PC-9 (cell line): ENCODE data around the gene ECI2. TPM values are rescaled to one million over a fixed set of nuclear protein-coding genes. Genes with fewer than 3 reads are reported as not detected.

Source experiments
- BruUV-seq: library from RNA; stranded (reverse); fragments of 400-500 nt; replicated peaks from 2 replicates; lab custom pipeline; 2021; lab: Mats Ljungman, UMichigan
- CTCF ChIA-PET: fragments of 300-600 bp; sonication (Branson Sonifier 250); formaldehyde crosslinking; loops from one replicate; lab custom pipeline; 2022; ENCODE audit warnings: antibody characterized with exemption; lab: Charles Lee
- POLR2A ChIA-PET: fragments of 300-600 bp; sonication (Branson Sonifier 250); formaldehyde crosslinking; loops from one replicate; lab custom pipeline; 2022; ENCODE audit warnings: antibody characterized with exemption; ENCODE audit not compliant: unreplicated experiment; lab: Charles Lee
- DNase-seq, 2 experiments: peaks; one replicate each; pipeline versions ENCODE4 v3.0.0 to v3.0.0-alpha.2; 2015 to 2022; ENCODE audit warnings: mixed read lengths in 1 of 2
- H2AFZ ChIP-seq: fragments of 200-600 bp; sonication (generic); 2 replicates; pipeline ENCODE4 v1.8.1; 2017; ENCODE audit warnings: antibody characterized with exemption
- H3F3A ChIP-seq: fragments of 200-600 bp; sonication (generic); 2 replicates; pipeline ENCODE4 v1.8.1; 2017; ENCODE audit warnings: antibody characterized with exemption, mild to moderate bottlenecking, low read depth; ENCODE audit not compliant: insufficient read depth
- H3K27ac ChIP-seq: fragments of 200-600 bp; sonication (generic); 2 replicates; pipeline ENCODE4 v1.6.1; 2016; ENCODE audit warnings: mixed run types
- H3K27me3 ChIP-seq: fragments of 200-600 bp; sonication (generic); 2 replicates; pipeline ENCODE4 v1.6.1; 2016; ENCODE audit warnings: low read depth, mixed run types; ENCODE audit not compliant: insufficient read depth
- H3K36me3 ChIP-seq: fragments of 200-600 bp; sonication (generic); 2 replicates; pipeline ENCODE4 v1.6.1; 2016; ENCODE audit warnings: low read depth, mixed run types
- H3K4me1 ChIP-seq: fragments of 200-600 bp; sonication (generic); replicated peaks from 2 replicates; pipeline ENCODE4 v1.6.1; 2016; ENCODE audit warnings: mixed run types; ENCODE audit not compliant: insufficient read depth
- H3K4me2 ChIP-seq: fragments of 200-600 bp; sonication (generic); 2 replicates; pipeline ENCODE4 v1.6.1; 2017; ENCODE audit warnings: mixed run types
- H3K4me3 ChIP-seq: fragments of 200-600 bp; sonication (generic); 2 replicates; pipeline ENCODE4 v1.6.1; 2016; ENCODE audit warnings: mixed run types
- H3K79me2 ChIP-seq: fragments of 200-600 bp; sonication (generic); 2 replicates; pipeline ENCODE4 v1.6.1; 2017; ENCODE audit warnings: low read depth, mixed run types
- H3K9me2 ChIP-seq: fragments of 200-600 bp; sonication (generic); 2 replicates; pipeline ENCODE4 v1.8.1; 2017; ENCODE audit warnings: mild to moderate bottlenecking; ENCODE audit not compliant: insufficient read depth
- H3K9me3 ChIP-seq: fragments of 200-600 bp; sonication (generic); 2 replicates; pipeline ENCODE4 v1.8.1; 2016; ENCODE audit warnings: low read depth; ENCODE audit not compliant: insufficient read depth
- H4K20me1 ChIP-seq: fragments of 200-600 bp; sonication (generic); 2 replicates; pipeline ENCODE4 v1.8.1; 2017; ENCODE audit not compliant: insufficient read depth
- EZH2 ChIP-seq: fragments of 200-600 bp; sonication (generic); IDR thresholded peaks from 2 replicates; pipeline ENCODE4 v1.8.0; 2017; ENCODE audit warnings: antibody characterized with exemption, low read depth
- intact Hi-C: fragments of 100-400 bp; cut with micrococcal nuclease; formaldehyde crosslinking; loops from one replicate; pipeline ENCODE4 v1.10.0; 2022; ENCODE audit not compliant: unreplicated experiment
- total RNA-seq: library from RNA; stranded (reverse); gene quantifications from 2 replicates; pipeline ENCODE4 v1.2.3, GENCODE V29; 2021
- TF ChIP-seq, protein P1 (sequence below): fragments of 200-600 bp; sonication (generic); conservative IDR thresholded peaks from 2 replicates; pipeline ENCODE4 v1.6.1; 2017; ENCODE audit warnings: mixed run types, antibody characterized with exemption, mild to moderate bottlenecking, moderate library complexity

ECI2 gene
- total RNA-seq, 1 experiment from 2014 or later, result 45.7 TPM

DNA sequence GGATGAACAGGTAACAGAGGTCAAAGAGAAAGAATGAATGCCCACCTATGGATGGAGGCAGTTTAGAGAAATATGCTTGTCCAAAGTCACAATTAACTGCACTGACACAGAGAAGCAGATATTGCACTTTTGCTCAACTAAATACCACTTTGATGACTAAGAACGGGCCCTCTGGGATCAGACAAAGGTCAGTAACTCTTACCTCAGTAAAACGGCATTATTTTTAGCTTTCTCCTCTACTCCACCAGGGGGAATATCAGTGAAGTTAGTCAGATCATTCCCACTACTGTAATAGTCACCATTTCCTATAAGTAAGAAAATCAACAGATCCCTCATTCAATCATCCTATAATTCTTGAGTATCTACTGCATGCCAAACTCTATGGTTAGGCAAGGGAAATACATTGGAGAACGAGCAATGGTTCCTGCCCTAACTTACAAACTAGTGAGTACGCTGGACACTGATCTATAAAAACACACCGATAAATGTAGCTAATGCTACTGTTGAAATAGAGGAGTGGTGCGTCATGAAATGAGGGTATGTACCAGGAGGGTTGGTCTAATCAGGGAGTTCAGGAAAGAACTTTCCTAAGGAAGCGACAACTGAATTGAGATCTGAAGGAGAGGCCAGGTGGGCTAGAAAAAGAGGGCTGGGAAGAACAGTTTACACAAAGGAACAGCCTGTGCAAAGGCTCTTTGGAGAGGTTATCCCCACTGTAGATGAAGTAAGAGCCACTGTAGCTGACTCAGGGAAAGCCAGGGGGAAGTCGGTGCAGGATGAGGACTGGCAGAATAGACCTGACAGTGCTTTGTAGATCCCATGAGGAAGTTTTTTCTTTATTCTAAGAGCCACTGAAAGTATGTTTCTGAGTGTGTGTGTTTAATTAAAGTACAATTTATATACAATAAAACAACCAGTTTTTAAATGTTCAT is 9.2 kb downstream of the ECI2 start:
- ChIA-PET CTCF (no interaction called here), POLR2A (interaction anchor here (0.5 kb wide), 1 partner anchor 67 kb away, joined by 5 read pairs; no protein-coding TSS in a partner anchor)
- peaks cover 23% of the 10 kb centered on the region for H3K4me1 ChIP-seq
- TF ChIP-seq EZH2, result no peak
- TF ChIP-seq, protein P1, sequence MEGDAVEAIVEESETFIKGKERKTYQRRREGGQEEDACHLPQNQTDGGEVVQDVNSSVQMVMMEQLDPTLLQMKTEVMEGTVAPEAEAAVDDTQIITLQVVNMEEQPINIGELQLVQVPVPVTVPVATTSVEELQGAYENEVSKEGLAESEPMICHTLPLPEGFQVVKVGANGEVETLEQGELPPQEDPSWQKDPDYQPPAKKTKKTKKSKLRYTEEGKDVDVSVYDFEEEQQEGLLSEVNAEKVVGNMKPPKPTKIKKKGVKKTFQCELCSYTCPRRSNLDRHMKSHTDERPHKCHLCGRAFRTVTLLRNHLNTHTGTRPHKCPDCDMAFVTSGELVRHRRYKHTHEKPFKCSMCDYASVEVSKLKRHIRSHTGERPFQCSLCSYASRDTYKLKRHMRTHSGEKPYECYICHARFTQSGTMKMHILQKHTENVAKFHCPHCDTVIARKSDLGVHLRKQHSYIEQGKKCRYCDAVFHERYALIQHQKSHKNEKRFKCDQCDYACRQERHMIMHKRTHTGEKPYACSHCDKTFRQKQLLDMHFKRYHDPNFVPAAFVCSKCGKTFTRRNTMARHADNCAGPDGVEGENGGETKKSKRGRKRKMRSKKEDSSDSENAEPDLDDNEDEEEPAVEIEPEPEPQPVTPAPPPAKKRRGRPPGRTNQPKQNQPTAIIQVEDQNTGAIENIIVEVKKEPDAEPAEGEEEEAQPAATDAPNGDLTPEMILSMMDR, result peak; percentile 47; the same call in 1 of the 2 replicates
- peak overlapping the region; percentile 72 for H3K27ac ChIP-seq
- H3K9me2 ChIP-seq, result no peaks in the 10 kb centered on the region
- H3K9me3 ChIP-seq, result no peaks in the 10 kb centered on the region
- H3K27me3 ChIP-seq, result no peaks in the 10 kb centered on the region
- H3K79me2 ChIP-seq, result no peaks in the 10 kb centered on the region
- H4K20me1 ChIP-seq, result no peaks in the 10 kb centered on the region
- no peaks in the 10 kb centered on the region for H3K36me3 ChIP-seq
- H3K4me3 ChIP-seq, result no peak overlapping the region
- H3F3A ChIP-seq, result peaks cover 6% of the 10 kb centered on the region; the same call in 1 of the 2 replicates
- no TSS peak for BruUV-seq
- no peak overlapping the region for H2AFZ ChIP-seq
- intact Hi-C loops, result no loop called here
- peak; percentile 18 to 79 for DNase-seq
- H3K4me2 ChIP-seq, result peak overlapping the region; percentile 54

DNA sequence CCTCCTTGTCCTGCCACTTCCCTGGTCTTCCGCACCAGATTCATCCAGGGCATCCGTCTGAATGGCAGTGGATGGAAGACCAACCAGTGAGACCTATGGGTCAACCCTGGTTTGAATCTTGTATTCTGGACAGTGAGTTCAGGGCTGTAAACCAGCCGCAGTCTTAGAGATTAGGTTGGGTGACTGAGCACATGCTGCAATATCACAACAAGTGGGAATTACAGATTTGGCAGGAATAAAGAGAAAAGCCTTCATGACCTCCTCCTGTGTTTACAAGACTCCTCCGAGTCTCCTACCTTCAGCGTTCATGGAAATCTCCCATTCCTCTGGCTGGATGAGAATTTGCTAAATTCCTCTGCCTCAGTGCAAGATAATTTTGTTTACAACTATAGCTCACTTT is 9.9 kb downstream of the ECI2 start:
- Histone ChIP-seq H3K79me2 (no peaks in the 10 kb centered on the region), H4K20me1 (no peaks in the 10 kb centered on the region), H2AFZ (no peak overlapping the region), H3K27ac (0 out of 2 replicates have a peak overlapping the region, but pooled peaks have one; percentile 72), H3K9me2 (no peaks in the 10 kb centered on the region), H3K4me3 (no peak overlapping the region), H3K4me2 (peak overlapping the region; percentile 43), H3F3A (peaks cover 6% of the 10 kb centered on the region; the same call in 1 of the 2 replicates), H3K27me3 (no peaks in the 10 kb centered on the region), H3K4me1 (peaks cover 23% of the 10 kb centered on the region), H3K9me3 (no peaks in the 10 kb centered on the region), H3K36me3 (no peaks in the 10 kb centered on the region)
- DNase-seq, result no peak
- no TSS peak for BruUV-seq
- intact Hi-C loops, result no loop called here
- POLR2A ChIA-PET, result interaction anchor here (0.5 kb wide), 1 partner anchor 67 kb away, joined by 5 read pairs; no protein-coding TSS in a partner anchor
- CTCF ChIA-PET, result no interaction called here
- TF ChIP-seq, protein P1, result no peak
- TF ChIP-seq EZH2, result no peak

DNA sequence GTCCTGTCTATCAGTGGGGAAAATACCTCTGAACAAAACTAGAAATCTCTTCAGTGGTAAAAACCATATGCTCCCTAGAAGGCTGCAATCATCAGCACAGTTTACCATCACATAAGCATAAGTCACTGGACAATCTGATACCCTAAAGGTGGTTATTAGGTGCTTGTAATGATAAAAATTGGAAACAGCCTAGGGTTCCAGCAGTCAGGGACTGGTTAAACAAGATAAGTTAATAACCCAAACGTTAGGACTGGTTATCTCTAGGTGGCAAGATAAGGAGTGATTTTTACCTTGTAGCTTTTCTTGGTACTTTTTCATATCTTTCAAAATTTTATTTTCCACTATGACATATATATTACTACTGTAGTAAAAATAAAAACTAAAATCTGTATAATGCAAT is 11.0 kb downstream of the ECI2 start:
- Histone ChIP-seq H3K4me1 (peaks cover 23% of the 10 kb centered on the region), H3F3A (peaks cover 6% of the 10 kb centered on the region; the same call in 1 of the 2 replicates), H3K9me3 (no peaks in the 10 kb centered on the region), H4K20me1 (no peaks in the 10 kb centered on the region), H3K36me3 (no peaks in the 10 kb centered on the region), H2AFZ (no peak overlapping the region), H3K4me3 (no peak overlapping the region), H3K4me2 (no peak overlapping the region), H3K27ac (no peak overlapping the region), H3K27me3 (no peaks in the 10 kb centered on the region), H3K9me2 (no peaks in the 10 kb centered on the region), H3K79me2 (no peaks in the 10 kb centered on the region)
- no peak for DNase-seq
- no TSS peak for BruUV-seq
- TF ChIP-seq EZH2, result no peak
- TF ChIP-seq, protein P1, result no peak
- POLR2A ChIA-PET, result no interaction called here
- intact Hi-C loops, result no loop called here
- CTCF ChIA-PET, result no interaction called here
